HL-60/S4 treated with retinoic acid at 250 ng/mL for 4 days and 3 days (cell line): ENCODE measurements around the gene SAMD1.
"Not testable (repeated sequence)": the region's sequence is repeated elsewhere in the genome, so short reads cannot be mapped to it uniquely, and the experiment has no call there.

Experiments
- in situ Hi-C: fragments of 300-500 bp; cut with MboI; formaldehyde crosslinking; loops from 2 replicates; pipeline ENCODE4 v1.7.0; 2022; ENCODE audit warnings: low sequenced_read_pairs

Gene SAMD1

GRCh38 chr19:14061751-14062557, 28.6 kb downstream of the SAMD1 start, which contains the start of gene PALM3:
Gene PALM3 (minus strand): TSS chr19:14062076. CDS start chr19:14061980, 96 bp downstream.
- in situ Hi-C loops = loop anchor here (25.0 kb wide), 2 partner anchors 175 to 450 kb away; partner anchors contain the start of gene NANOS3

GRCh38 chr19:14061081-14061749, 29.3 kb downstream of the SAMD1 start:
- in situ Hi-C loops = loop anchor here (25.0 kb wide), 2 partner anchors 174 to 449 kb away; partner anchors contain the start of gene NANOS3

GRCh38 chr19:14059652-14060155, 30.8 kb downstream of the SAMD1 start:
- in situ Hi-C loops = loop anchor here (25.0 kb wide), 2 partner anchors 172 to 447 kb away; partner anchors contain the start of gene NANOS3

- in situ Hi-C loops = loop anchor here (25.0 kb wide), 2 partner anchors 172 to 447 kb away; partner anchors contain the start of gene NANOS3
Observed at GRCh38 chr19:14059093-14059480, 31.5 kb downstream of the SAMD1 start.

- in situ Hi-C loops = loop anchor here (25.0 kb wide), 2 partner anchors 171 to 446 kb away; partner anchors contain the start of gene NANOS3
Observed at GRCh38 chr19:14058182-14059092, 32.1 kb downstream of the SAMD1 start.

GRCh38 chr19:14056741-14057356, 33.7 kb downstream of the SAMD1 start:
- in situ Hi-C loops = loop anchor here (25.0 kb wide), 2 partner anchors 170 to 445 kb away; partner anchors contain the start of gene NANOS3

- in situ Hi-C loops = loop anchor here (25.0 kb wide), 2 partner anchors 169 to 444 kb away; partner anchors contain the start of gene NANOS3
Observed at GRCh38 chr19:14056069-14056666, 34.4 kb downstream of the SAMD1 start.

GRCh38 chr19:14055396-14055795, 35.2 kb downstream of the SAMD1 start:
- in situ Hi-C loops = loop anchor here (25.0 kb wide), 2 partner anchors 168 to 443 kb away; partner anchors contain the start of gene NANOS3

GRCh38 chr19:14054721-14055120, 35.8 kb downstream of the SAMD1 start:
- in situ Hi-C loops = loop anchor here (25.0 kb wide), 2 partner anchors 167 to 442 kb away; partner anchors contain the start of gene NANOS3

- in situ Hi-C loops = loop anchor here (25.0 kb wide), 2 partner anchors 167 to 442 kb away; partner anchors contain the start of gene NANOS3
Observed at GRCh38 chr19:14054099-14054498, 36.5 kb downstream of the SAMD1 start.

GRCh38 chr19:14053500-14053899, 37.1 kb downstream of the SAMD1 start:
- in situ Hi-C loops = loop anchor here (25.0 kb wide), 2 partner anchors 166 to 441 kb away; partner anchors contain the start of gene NANOS3

- in situ Hi-C loops = loop anchor here (25.0 kb wide), 2 partner anchors 166 to 441 kb away; partner anchors contain the start of gene NANOS3
Observed at GRCh38 chr19:14053032-14053431, 37.5 kb downstream of the SAMD1 start.

- in situ Hi-C loops = loop anchor here (25.0 kb wide), 2 partner anchors 165 to 440 kb away; partner anchors contain the start of gene NANOS3
Observed at GRCh38 chr19:14052470-14052869, 38.1 kb downstream of the SAMD1 start.

GRCh38 chr19:14051980-14052379, 38.6 kb downstream of the SAMD1 start:
- in situ Hi-C loops = loop anchor here (25.0 kb wide), 2 partner anchors 165 to 440 kb away; partner anchors contain the start of gene NANOS3

- in situ Hi-C loops = loop anchor here (25.0 kb wide), 2 partner anchors 164 to 439 kb away; partner anchors contain the start of gene NANOS3
Observed at GRCh38 chr19:14050961-14051360, 39.6 kb downstream of the SAMD1 start.

- in situ Hi-C loops = loop anchor here (25.0 kb wide), 2 partner anchors 163 to 438 kb away; partner anchors contain the start of gene NANOS3
Observed at GRCh38 chr19:14050512-14050911, 40.0 kb downstream of the SAMD1 start.

- in situ Hi-C loops = no loop called here
Observed at GRCh38 chr19:14048443-14049153, 42.0 kb downstream of the SAMD1 start.

- in situ Hi-C loops = not testable (repeated sequence)
Observed at GRCh38 chr19:14047866-14048265, 42.7 kb downstream of the SAMD1 start.
